ENCODE data around the gene CNTN4. TPM values are rescaled to one million over a fixed set of nuclear protein-coding genes. Genes with fewer than 3 reads are reported as not detected.

The CNTN4 gene
- total and polyA plus RNA-seq, 2 donors (not counting 3 experiments of a cell fraction or from before 2014, with no cell fraction given): not detected

GRCh38 chr3:2697589-2697988, 598.9 kb downstream of the CNTN4 start:
- POLR2A ChIA-PET: no interaction called here
- Histone ChIP-seq H3K4me3 (replicated peaks in 1 of 3; ENCODE audit: insufficient read depth in 1 of 3, low read depth in 1 of 3, low read length in 3 of 3) (no peak overlapping the region), H3K9me1 (replicated peaks; ENCODE audit: control insufficient read depth, extremely low read depth, insufficient read depth, low read length) (no peaks in the 10 kb centered on the region), H2AFZ (ENCODE audit: low read depth, low read length) (no peak overlapping the region), H3K27ac (ENCODE audit: insufficient read depth, low read depth, low read length) (no peak overlapping the region), H3K4me2 (ENCODE audit: insufficient read depth, low read length) (no peak overlapping the region), H3K27me3 (ENCODE audit: control insufficient read depth in 2 of 2, insufficient read depth in 2 of 2, low read length in 2 of 2) (no peaks in the 10 kb centered on the region), H3K36me3 (ENCODE audit: control insufficient read depth in 2 of 2, extremely low read depth in 1 of 2, insufficient read depth in 2 of 2, low read length in 2 of 2) (no peaks in the 10 kb centered on the region), H3K9me3 (replicated peaks; ENCODE audit: control insufficient read depth, insufficient read depth, low read length) (peaks cover 3% of the 10 kb centered on the region), H3K79me2 (ENCODE audit: control insufficient read depth, insufficient read depth, low read length) (no peaks in the 10 kb centered on the region), H3K4me1 (ENCODE audit: control insufficient read depth, extremely low read depth, insufficient read depth, low read length) (no peaks in the 10 kb centered on the region), H3K9ac (replicated peaks; ENCODE audit: extremely low read depth, insufficient read depth, low read length) (no peak overlapping the region), H4K20me1 (replicated peaks; ENCODE audit: control insufficient read depth, extremely low read depth, insufficient read depth, low read length) (no peaks in the 10 kb centered on the region)
- CTCF ChIA-PET: no interaction called here
- BruUV-seq (replicated peaks): no TSS peak
- dilution Hi-C loops (cut with MboI; ENCODE audit: extremely low pct_ligation_motif_present, low sequenced_read_pairs): no loop called here
- TF ChIP-seq POLR2AphosphoS5 (IDR thresholded peaks at IDR 0.05; ENCODE audit: insufficient read depth, low read depth, low read length) (no peak), EZH2 (IDR thresholded peaks at IDR 0.05; ENCODE audit: borderline replicate concordance, low read depth, low read length, severe bottlenecking) (no peak), GATA2 (IDR thresholded peaks at IDR 0.05; ENCODE audit: insufficient read depth, insufficient read length, low read depth, low read length) (no peak), MAX (IDR thresholded peaks at IDR 0.05; ENCODE audit: insufficient read depth, insufficient read length) (no peak), MYC (IDR thresholded peaks at IDR 0.05; ENCODE audit: low read depth, low read length) (no peak), CTCF (IDR thresholded peaks at IDR 0.05; ENCODE audit: extremely low read depth in 1 of 2, insufficient read depth in 1 of 2, low read depth in 1 of 2, low read length in 2 of 2) (no peak), FOS (IDR thresholded peaks at IDR 0.05; ENCODE audit: borderline replicate concordance, insufficient read depth, low read length) (no peak), JUN (IDR thresholded peaks at IDR 0.05; ENCODE audit: borderline replicate concordance, insufficient read depth, insufficient read length, low read depth) (no peak), POLR2A (IDR thresholded peaks at IDR 0.05; ENCODE audit: low read depth, low read length) (no peak)
- intact Hi-C loops (cut with micrococcal nuclease): no loop called here
- FAIRE-seq (no peak), DNase-seq (ENCODE audit: low read depth, low spot score) (no peak)

All from endothelial cell of umbilical vein (primary cell).